HG02938 (cell line): ENCODE results near the gene IFIT3.

ENCODE experiments used
- ATAC-seq: cut with Tn5 transposase; IDR thresholded peaks from one replicate; pipeline ENCODE4 v1.9.1; 2021; ENCODE audit warnings: mild to moderate bottlenecking, moderate library complexity; ENCODE audit not compliant: unreplicated experiment

The IFIT3 gene

DNA sequence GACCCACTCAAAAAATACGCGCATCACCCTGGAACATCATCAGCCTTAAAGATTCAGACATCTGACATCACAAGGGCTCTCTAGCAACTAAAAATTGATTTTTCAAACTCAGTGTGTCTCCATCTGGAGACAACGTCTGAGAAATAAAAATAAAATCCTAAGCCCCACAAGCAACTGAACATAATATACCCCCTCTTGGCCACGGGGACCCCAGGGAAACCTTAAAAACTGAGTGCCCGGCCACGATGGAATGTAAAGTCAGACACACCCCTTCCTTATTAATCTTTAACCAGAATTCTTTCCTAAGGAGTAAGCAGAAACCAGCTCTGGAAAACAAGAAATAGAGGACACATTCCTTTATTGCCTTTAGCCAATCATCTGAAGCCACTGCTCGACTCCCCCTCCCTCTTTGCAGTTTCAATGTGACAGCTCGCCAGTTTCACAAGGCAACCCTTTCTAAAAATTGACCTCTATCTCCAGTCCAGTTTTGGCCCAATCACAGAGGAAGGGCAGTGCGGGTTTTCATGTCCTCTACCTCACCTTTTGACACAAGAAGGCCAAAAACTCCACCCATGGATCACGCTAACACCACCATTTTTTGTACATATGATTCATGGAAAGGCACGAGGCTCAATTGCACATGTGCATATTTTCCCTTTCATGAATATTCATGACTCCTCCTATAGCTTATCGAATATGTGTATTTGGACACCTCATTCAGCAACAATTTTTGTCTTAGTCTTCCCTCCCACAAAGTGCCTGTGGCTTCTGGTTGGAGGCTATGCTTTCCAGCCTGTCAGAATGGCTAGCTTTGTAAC, 24.2 kb downstream of the IFIT3 start:
- ATAC-seq = no peak

DNA sequence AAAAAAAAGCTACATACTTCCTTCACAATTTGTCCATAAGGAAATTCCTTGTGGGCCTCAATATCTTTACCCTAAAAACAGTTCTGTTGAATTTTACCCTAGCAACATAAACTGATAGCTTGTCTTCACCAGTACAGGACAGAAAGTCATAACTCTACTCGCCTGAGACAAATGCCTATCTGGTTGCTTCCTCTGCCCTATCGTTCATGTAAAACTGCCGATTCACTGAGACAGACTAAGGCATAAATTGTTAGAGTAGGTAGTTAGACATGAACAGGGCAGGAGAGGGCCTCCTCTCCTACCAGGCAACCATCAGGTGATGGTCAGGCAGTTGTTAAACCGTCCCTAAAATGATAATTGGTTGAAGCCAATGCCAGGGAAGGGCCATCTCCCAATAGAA, 25.0 kb downstream of the IFIT3 start:
- no peak for ATAC-seq

GRCh38 chr10:89355394-89355931, 27.7 kb downstream of the IFIT3 start:
- no peak for ATAC-seq

DNA sequence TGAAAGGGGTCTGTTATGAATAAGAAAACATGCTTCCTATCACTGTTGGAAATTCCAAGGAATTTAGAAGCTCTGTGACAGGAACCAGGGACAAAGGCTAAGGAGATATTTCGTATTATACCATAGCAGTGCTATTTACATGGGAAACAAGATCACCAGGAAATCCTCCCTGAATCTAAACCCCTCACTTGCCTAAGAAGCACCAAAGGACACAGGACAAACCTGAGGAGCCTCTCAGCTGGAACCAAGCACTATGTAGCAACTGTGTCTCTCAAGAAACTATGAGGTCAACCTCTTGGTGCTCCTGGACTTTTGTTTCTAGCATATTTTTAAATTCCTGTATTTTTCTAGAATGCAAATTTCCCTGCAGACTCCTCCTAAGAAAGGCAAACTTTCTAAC, 29.3 kb downstream of the IFIT3 start:
- ATAC-seq = no peak

DNA sequence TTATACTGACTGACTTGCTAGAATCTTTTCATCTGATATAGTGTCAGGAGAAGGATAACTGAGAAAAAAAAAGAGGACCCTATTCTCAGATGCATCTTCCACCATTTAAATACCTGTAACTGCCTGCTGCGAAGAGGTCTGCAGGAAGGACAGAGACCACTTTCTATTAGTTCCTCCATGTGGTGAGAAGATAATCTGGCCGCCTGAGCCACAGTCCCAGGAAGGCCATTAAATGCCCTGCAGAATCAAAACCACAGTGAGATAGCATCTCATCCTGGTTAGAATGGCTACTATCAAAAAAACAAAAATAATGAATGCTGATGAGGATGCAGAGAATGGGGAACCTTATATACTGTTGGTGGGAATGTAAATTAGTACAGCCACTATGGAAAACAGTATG, 30.2 kb downstream of the IFIT3 start:
- no peak for ATAC-seq

DNA sequence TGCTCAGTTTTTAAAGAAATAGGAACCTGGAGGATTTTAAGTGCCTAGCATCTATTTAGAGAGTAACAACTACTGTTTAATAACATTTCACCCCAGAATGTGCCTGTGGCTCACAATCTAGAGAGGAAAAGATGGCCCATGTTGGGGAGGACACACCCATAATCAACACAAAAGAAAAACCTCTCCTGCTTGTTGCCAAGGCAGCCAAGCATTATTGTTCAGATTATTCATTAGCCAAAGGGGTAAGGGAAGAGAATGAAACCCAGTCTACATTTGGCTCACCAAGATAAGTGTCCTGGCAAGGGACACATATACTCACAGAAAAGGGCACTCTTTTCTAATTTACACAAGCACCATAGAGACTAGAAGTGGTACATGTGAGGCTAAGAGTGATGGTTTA, 32.4 kb downstream of the IFIT3 start:
- no peak for ATAC-seq

DNA sequence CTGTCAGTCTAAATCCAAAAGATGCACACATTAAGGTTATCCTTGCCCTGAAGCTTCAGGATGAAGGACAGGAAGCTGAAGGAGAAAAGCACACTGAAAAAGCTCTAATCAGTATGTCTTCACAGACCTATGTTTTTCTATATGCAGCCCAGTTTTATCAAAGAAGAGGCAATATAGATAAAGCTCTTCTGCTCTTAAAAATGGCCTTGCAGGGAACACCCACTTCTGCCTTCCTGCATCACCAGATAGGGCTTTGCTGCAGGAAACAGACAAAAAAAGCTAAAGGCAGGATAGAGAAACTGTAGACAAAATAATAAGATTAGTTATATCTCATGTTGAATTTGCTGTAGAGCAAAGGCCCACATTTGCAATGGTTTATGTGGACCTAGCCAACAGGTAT, 35.1 kb downstream of the IFIT3 start:
- ATAC-seq = no peak

GRCh38 chr10:89363729-89364442, 36.1 kb downstream of the IFIT3 start:
- peak; percentile 37 for ATAC-seq

GRCh38 chr10:89364531-89364930, 36.7 kb downstream of the IFIT3 start:
- ATAC-seq = peak; percentile 23

DNA sequence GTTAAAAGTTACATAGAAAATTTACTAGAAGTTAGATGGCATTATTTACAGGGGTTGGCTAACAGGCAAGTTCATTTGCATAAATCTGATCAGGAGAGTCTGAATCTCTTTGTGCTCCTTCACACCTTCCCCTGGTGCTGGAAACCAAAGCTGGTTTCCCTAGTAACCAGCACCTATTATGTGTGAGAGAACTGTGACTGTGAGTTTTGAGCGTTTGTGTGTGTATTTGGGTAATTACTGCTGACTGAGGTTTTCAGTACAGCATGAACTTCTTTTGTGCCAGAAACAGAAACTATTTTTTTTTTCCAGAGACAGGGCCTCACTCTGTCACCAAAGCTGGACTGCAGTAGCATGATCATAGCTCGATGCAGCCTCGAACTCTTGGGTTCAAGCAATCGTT, 39.7 kb downstream of the IFIT3 start:
- ATAC-seq = peak; percentile 80

DNA sequence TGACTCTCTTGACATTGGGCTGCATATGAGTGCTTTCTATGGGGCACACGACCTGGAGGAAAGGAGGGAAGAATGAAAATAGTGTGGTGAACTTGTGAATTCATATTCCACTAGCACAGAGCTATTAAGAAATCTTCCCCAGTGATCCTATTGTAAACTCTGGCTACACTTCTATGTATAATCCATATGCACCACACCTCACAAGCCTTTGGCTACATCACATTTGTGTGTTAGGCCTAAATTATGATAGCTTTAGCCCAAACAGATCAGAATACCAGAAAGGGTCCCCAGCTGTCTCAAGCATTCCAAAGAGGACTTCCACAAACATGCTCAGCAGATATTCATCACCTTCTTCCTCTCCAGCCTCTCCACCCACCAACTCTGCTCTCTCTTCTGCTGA, 40.3 kb downstream of the IFIT3 start:
- ATAC-seq = no peak

DNA sequence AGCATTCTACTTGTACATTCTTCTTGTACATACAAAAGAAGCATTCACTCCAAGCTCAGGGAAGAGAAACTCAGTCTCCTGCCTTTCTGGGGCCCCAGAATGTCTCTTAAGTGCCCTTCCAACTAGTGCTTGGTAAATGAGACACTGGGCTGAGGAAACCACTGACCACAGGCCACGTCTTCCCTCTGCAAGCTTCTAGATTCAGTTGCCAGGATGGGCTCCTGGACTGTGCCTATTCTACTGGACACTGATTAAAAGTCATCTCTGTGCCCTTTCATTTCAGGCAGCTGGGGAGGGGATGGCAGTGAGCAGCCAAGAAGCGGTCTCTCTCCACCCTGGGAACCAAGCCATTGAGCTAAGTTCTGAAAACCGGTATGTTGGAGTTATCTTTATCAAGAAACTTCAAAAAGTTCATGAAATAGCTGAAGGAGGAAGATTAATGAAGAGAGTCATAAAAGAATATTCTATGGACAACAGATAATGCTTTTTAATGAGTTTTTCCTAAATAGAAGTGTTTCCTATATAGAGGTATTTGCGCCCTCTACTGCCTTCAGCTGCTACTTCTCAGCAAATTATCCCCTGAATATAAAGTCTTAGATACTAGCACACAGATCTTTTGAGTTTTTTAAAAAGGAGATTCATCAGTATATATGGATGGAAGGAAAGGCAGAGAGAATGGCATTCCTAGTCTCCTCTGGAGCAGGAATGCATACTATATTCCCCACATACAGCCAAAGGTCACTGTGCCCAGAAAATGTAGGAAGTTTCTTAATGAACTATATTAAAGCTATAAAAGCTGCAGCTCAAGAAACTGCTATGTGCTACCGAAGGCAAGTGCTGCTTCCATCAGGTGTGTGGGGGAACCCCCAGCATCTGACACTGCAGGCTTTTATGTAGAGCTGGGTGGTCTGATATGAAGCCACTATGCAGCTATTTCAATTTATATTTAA, 41.6 kb downstream of the IFIT3 start:
- ATAC-seq = no peak

GRCh38 chr10:89371079-89371478, 43.3 kb downstream of the IFIT3 start:
- no peak for ATAC-seq

DNA sequence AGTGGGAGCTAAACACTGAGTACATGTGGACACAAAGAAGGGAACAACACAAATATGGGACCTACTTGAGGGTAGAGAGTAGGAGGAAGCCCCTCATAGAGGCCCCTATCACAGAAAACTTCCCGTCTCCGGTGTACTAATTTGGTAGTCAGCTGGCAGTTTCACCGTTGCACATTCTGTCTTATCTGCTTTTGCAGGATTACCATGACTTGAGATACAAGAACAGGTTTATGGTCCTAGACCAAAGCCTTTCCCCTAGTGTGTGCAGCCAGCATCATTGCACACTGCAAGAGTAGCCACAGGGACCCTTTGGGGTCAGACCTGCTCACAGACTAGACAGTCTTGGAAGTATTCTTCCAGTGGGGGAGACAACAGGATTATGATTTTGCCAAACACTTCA, 44.2 kb downstream of the IFIT3 start:
- no peak for ATAC-seq

GRCh38 chr10:89373916-89374711, 46.3 kb downstream of the IFIT3 start:
- ATAC-seq = no peak

GRCh38 chr10:89374713-89375141, 46.9 kb downstream of the IFIT3 start:
- ATAC-seq = no peak

- ATAC-seq = no peak
Measured at GRCh38 chr10:89377705-89378637, 50.2 kb downstream of the IFIT3 start, which contains the start of gene IFIT1B. Gene IFIT1B, plus strand, starts transcription at chr10:89378056. Its CDS starts 80 bp downstream, at chr10:89378136.

GRCh38 chr10:89379103-89379502, 51.3 kb downstream of the IFIT3 start:
- ATAC-seq = no peak

DNA sequence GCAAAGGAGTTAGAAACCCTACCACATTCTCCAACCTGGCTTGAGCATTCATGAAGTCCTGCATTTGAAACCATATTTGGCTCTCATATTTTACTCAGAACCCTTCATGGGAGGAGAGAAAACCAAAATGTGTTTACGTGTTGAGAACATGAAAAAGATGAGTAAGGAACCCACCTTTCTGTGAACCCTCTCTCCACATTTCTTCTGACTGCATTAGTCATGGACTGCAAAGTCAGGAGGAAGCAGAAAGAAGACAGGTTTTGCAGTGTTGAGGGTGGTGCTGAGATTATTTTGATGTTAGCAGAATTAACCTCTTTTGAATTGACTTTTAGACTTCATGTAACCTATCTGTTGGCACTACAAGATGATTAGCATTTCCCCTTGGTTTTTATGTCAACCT, 55.0 kb downstream of the IFIT3 start:
- no peak for ATAC-seq
